ENCODE results near the gene GATA1.

DNA sequence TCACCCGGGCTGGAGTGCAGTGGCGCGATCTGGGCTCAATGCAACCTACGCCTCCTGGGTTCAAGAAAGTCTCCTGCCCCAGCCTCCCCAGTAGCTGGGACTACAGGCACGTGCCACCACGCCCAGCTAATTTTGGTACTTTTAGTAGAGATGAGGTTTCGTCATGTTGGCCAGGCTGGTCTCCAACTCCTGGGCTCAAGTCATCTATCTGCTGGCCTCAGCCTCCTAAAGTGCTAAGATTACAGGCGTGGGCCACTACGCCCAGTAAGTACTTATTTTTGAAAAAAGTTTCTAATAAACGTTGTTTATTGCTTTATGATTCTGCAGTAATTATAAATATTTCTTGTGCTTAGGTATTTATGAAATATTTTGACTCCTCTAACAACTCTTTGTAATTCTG lies 53.3 kb downstream of the GATA1 start:
- TF ChIP-seq, protein P1, sequence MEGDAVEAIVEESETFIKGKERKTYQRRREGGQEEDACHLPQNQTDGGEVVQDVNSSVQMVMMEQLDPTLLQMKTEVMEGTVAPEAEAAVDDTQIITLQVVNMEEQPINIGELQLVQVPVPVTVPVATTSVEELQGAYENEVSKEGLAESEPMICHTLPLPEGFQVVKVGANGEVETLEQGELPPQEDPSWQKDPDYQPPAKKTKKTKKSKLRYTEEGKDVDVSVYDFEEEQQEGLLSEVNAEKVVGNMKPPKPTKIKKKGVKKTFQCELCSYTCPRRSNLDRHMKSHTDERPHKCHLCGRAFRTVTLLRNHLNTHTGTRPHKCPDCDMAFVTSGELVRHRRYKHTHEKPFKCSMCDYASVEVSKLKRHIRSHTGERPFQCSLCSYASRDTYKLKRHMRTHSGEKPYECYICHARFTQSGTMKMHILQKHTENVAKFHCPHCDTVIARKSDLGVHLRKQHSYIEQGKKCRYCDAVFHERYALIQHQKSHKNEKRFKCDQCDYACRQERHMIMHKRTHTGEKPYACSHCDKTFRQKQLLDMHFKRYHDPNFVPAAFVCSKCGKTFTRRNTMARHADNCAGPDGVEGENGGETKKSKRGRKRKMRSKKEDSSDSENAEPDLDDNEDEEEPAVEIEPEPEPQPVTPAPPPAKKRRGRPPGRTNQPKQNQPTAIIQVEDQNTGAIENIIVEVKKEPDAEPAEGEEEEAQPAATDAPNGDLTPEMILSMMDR (IDR thresholded peaks at IDR 0.05), result no peak
- TF ChIP-seq, protein P2, sequence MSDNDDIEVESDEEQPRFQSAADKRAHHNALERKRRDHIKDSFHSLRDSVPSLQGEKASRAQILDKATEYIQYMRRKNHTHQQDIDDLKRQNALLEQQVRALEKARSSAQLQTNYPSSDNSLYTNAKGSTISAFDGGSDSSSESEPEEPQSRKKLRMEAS (IDR thresholded peaks at IDR 0.05; ENCODE audit: low read depth), result no peak
- no peak for TF ChIP-seq TEAD4 (IDR thresholded peaks at IDR 0.05; ENCODE audit: borderline replicate concordance, insufficient read depth)
- TF ChIP-seq POLR2AphosphoS5 (IDR thresholded peaks at IDR 0.05; ENCODE audit: low read depth, low read length), result no peak
- TF ChIP-seq, protein P3, sequence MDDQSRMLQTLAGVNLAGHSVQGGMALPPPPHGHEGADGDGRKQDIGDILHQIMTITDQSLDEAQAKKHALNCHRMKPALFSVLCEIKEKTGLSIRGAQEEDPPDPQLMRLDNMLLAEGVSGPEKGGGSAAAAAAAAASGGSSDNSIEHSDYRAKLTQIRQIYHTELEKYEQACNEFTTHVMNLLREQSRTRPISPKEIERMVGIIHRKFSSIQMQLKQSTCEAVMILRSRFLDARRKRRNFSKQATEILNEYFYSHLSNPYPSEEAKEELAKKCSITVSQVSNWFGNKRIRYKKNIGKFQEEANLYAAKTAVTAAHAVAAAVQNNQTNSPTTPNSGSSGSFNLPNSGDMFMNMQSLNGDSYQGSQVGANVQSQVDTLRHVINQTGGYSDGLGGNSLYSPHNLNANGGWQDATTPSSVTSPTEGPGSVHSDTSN (IDR thresholded peaks at IDR 0.05), result no peak
